ENCODE measurements around the gene TTN.
A peak's percentile ranks its signal among the peaks of the same experiment; 100 is the strongest.

The TTN gene

DNA sequence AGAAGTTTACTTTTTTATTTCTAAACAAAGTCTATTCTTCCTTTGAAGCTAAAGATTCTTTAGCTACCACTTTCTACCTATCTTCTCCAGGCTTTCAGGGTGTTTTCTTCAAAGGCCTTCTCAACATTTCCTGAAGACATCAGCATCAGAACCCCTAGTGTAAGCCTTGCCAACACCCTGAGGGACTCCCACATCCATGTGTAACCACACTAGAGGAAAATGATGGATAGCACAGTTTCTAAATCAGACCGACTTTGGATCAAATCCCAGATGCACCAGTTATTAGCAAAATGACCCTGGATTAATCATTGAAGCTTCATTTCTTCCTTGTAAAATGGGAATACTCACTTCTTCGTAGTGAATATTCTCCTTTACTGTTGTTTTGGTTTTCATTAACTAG is 4.7 kb upstream of the TTN start:
- H3K9me3 ChIP-seq (ENCODE audit: insufficient read depth, low read length): no peaks in the 10 kb centered on the region
- no peaks in the 10 kb centered on the region for H3K36me3 ChIP-seq (ENCODE audit: insufficient read depth, insufficient read length, low read length)
- no peaks in the 10 kb centered on the region for H3K27me3 ChIP-seq (ENCODE audit: insufficient read depth, insufficient read length)
- H3K9ac ChIP-seq (ENCODE audit: insufficient read length, low read depth): no peak overlapping the region
- no peak overlapping the region for H3K4me3 ChIP-seq (ENCODE audit: insufficient read length, low read depth)
- H3K4me1 ChIP-seq (ENCODE audit: insufficient read depth, insufficient read length): no peaks in the 10 kb centered on the region
- no peak for DNase-seq (ENCODE audit: low read depth, low spot score)
- TF ChIP-seq SUZ12 (IDR thresholded peaks at IDR 0.05; ENCODE audit: extremely low read depth, insufficient read depth, insufficient read length) (no peak), ZNF274 (IDR thresholded peaks at IDR 0.05; ENCODE audit: low read depth, low read length) (no peak), YY1 (IDR thresholded peaks at IDR 0.05; ENCODE audit: insufficient read depth, insufficient read length) (no peak)

DNA sequence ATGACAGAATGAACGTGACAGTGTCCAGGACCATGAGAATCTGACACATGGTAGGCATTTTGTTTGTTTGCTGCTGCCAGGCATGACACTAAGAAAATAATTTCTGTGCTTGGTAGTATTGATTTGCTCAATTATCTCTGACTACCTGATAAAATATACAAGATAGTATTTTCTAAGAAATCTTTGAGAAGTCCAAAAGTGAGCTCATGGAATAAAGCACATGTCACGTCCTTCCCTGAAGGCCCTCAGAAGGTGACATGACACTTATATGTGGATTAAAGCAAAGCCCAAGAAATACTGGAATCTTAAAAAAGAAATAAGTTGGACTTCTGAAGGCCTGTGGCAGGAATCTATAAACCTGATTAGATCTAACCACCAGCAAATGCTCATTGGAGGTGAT is 3.8 kb upstream of the TTN start:
- Histone ChIP-seq H3K4me3 (ENCODE audit: insufficient read length, low read depth) (no peak overlapping the region), H3K4me1 (ENCODE audit: insufficient read depth, insufficient read length) (no peaks in the 10 kb centered on the region), H3K36me3 (ENCODE audit: insufficient read depth, insufficient read length, low read length) (no peaks in the 10 kb centered on the region), H3K9ac (ENCODE audit: insufficient read length, low read depth) (no peak overlapping the region), H3K9me3 (ENCODE audit: insufficient read depth, low read length) (no peaks in the 10 kb centered on the region), H3K27me3 (ENCODE audit: insufficient read depth, insufficient read length) (no peaks in the 10 kb centered on the region)
- TF ChIP-seq SUZ12 (IDR thresholded peaks at IDR 0.05; ENCODE audit: extremely low read depth, insufficient read depth, insufficient read length): no peak
- no peak for TF ChIP-seq ZNF274 (IDR thresholded peaks at IDR 0.05; ENCODE audit: low read depth, low read length)
- TF ChIP-seq YY1 (IDR thresholded peaks at IDR 0.05; ENCODE audit: insufficient read depth, insufficient read length): no peak
- no peak for DNase-seq (ENCODE audit: low read depth, low spot score)

DNA sequence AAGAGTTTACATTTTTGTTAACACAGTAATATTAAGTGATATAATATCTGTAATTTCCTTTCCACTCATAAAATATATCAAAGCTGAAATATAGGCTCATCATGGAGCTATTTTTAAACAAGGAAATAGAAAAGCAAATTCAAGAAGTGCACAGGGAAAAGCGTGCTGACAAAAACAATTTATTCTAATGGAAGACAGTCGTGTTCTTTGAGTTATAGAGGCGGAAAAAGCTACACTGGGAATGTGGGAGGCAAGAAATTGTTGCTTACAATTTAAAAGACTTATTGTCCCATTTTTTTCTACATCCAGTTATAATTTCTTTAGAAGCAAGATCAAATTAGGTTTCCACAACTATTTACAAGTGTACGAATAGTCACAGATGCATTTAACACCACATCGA is 3.2 kb upstream of the TTN start:
- no peaks in the 10 kb centered on the region for H3K4me1 ChIP-seq (ENCODE audit: insufficient read depth, insufficient read length)
- H3K4me3 ChIP-seq (ENCODE audit: insufficient read length, low read depth): no peak overlapping the region
- H3K9ac ChIP-seq (ENCODE audit: insufficient read length, low read depth): no peak overlapping the region
- no peaks in the 10 kb centered on the region for H3K27me3 ChIP-seq (ENCODE audit: insufficient read depth, insufficient read length)
- H3K36me3 ChIP-seq (ENCODE audit: insufficient read depth, insufficient read length, low read length): no peaks in the 10 kb centered on the region
- no peak for DNase-seq (ENCODE audit: low read depth, low spot score)
- TF ChIP-seq YY1 (IDR thresholded peaks at IDR 0.05; ENCODE audit: insufficient read depth, insufficient read length): no peak
- TF ChIP-seq SUZ12 (IDR thresholded peaks at IDR 0.05; ENCODE audit: extremely low read depth, insufficient read depth, insufficient read length): no peak
- no peaks in the 10 kb centered on the region for H3K9me3 ChIP-seq (ENCODE audit: insufficient read depth, low read length)

DNA sequence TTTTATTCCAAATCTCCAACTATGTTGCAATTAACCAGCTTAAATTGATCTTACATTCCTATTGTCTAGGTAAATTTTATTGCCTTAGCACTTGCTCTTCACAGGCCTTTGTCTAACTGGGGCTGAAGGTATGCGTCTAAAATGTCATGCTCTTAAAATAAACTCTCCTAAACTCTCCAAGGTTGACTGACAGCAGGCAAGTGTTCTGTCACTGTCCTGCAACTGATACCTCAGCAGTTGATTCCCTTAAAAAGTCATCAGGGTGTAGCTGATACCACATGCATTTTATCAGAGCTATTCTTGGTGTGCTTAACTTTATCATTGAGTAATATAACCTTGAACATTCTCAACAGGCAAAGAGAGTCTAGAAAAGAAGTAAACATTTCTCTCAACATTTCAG is 680 bp downstream of the TTN start:
- Histone ChIP-seq H3K4me1 (ENCODE audit: insufficient read depth, insufficient read length) (no peaks in the 10 kb centered on the region), H3K4me3 (ENCODE audit: insufficient read length, low read depth) (no peak overlapping the region), H3K9ac (ENCODE audit: insufficient read length, low read depth) (no peak overlapping the region), H3K36me3 (ENCODE audit: insufficient read depth, insufficient read length, low read length) (no peaks in the 10 kb centered on the region), H3K27me3 (ENCODE audit: insufficient read depth, insufficient read length) (no peaks in the 10 kb centered on the region), H3K9me3 (ENCODE audit: insufficient read depth, low read length) (no peaks in the 10 kb centered on the region)
- no peak for DNase-seq (ENCODE audit: low read depth, low spot score)
- TF ChIP-seq YY1 (IDR thresholded peaks at IDR 0.05; ENCODE audit: insufficient read depth, insufficient read length): no peak

DNA sequence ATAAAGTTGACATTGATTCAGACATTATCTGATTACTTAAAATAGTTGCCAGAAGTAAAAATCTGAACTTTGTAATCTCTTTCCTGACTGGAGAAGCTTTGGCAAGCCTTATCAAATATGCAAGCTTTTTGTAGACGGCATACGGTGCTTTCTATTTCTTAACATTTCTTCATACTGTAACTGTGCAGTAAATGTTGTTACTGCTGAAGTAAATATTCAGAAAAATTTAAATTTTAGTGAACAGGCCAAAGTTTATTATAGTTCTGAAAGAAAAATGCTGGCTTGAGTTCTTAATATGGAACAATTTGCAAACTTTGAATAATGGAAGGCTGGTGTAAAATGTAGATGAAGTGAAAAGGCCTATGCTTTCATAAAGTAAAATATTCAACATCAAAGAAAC is 1.8 kb downstream of the TTN start:
- Histone ChIP-seq H3K4me3 (ENCODE audit: insufficient read length, low read depth) (no peak overlapping the region), H3K27me3 (ENCODE audit: insufficient read depth, insufficient read length) (no peaks in the 10 kb centered on the region), H3K9ac (ENCODE audit: insufficient read length, low read depth) (no peak overlapping the region), H3K36me3 (ENCODE audit: insufficient read depth, insufficient read length, low read length) (no peaks in the 10 kb centered on the region), H3K4me1 (ENCODE audit: insufficient read depth, insufficient read length) (no peaks in the 10 kb centered on the region), H3K9me3 (ENCODE audit: insufficient read depth, low read length) (no peaks in the 10 kb centered on the region)
- DNase-seq (ENCODE audit: low read depth, low spot score): no peak
- TF ChIP-seq SUZ12 (IDR thresholded peaks at IDR 0.05; ENCODE audit: extremely low read depth, insufficient read depth, insufficient read length) (no peak), YY1 (IDR thresholded peaks at IDR 0.05; ENCODE audit: insufficient read depth, insufficient read length) (no peak), ZNF274 (IDR thresholded peaks at IDR 0.05; ENCODE audit: low read depth, low read length) (no peak)

DNA sequence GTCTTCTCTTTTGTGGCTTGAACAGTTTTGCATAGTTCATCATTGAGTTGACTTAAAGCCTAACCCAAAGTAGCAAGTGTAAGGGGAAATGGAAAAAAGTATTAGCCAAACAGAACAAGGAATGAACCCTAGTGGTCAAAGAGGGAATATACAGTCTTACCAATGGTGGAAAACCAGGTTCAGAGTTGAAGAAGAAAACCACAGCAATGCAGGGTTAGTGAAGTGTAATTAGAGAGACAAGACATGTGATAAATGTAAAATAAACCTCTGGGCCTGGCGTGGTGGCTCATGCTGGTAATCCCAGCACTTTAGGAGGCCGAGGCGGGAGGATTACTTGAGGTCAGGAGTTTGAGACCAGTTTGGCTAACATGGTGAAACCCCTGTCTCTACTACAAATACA is 2.4 kb downstream of the TTN start:
- Histone ChIP-seq H3K9me3 (ENCODE audit: insufficient read depth, low read length) (no peaks in the 10 kb centered on the region), H3K9ac (ENCODE audit: insufficient read length, low read depth) (no peak overlapping the region), H3K36me3 (ENCODE audit: insufficient read depth, insufficient read length, low read length) (no peaks in the 10 kb centered on the region), H3K27me3 (ENCODE audit: insufficient read depth, insufficient read length) (no peaks in the 10 kb centered on the region), H3K4me3 (ENCODE audit: insufficient read length, low read depth) (no peak overlapping the region), H3K4me1 (ENCODE audit: insufficient read depth, insufficient read length) (no peaks in the 10 kb centered on the region)
- DNase-seq (ENCODE audit: low read depth, low spot score): peak; percentile 27
- no peak for TF ChIP-seq SUZ12 (IDR thresholded peaks at IDR 0.05; ENCODE audit: extremely low read depth, insufficient read depth, insufficient read length)
- TF ChIP-seq YY1 (IDR thresholded peaks at IDR 0.05; ENCODE audit: insufficient read depth, insufficient read length): no peak
- no peak for TF ChIP-seq ZNF274 (IDR thresholded peaks at IDR 0.05; ENCODE audit: low read depth, low read length)

DNA sequence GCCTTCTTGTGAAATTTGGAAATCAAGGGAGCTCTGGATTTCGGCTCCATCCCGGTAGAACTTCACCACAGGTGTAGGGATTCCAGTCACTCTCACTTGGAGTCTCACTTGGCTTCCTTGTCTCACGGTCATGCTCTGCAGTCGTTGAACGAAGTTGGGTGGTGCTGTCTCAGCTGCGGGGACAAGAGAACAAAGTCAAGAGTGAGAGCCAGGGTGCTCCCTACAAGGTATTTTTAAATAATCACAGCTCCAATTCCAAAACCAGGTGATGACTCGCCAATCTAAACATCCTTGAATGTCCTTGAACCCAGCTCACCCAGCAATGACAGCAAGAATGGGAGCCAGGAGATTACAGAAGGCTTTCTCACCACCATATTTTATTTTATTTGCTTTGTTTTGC is 6.7 kb downstream of the TTN start:
- H3K9ac ChIP-seq (ENCODE audit: insufficient read length, low read depth): no peak overlapping the region

DNA sequence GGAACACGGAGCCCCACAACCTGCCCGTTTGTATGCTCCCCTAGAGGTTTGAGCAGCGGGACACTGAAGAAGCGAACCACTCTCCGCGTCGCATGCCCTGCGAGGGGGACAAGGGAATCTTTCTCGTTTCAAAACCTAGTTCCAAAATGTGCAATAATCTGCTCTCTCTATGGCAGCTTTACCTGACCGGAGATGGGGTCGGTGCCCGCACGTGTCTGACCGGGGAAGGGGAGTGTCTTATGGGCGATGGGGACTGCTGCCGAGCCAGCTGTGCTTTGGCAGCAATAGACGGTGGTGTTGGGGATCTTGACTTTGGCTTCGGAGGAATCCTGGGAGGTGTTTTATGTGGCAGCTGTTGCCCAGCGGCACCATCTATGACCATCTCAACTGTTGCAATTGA is 7.9 kb downstream of the TTN start:
- no peak overlapping the region for H3K4me3 ChIP-seq (ENCODE audit: insufficient read length, low read depth)
- TF ChIP-seq YY1 (IDR thresholded peaks at IDR 0.05; ENCODE audit: insufficient read depth, insufficient read length): no peak
- no peak for TF ChIP-seq SUZ12 (IDR thresholded peaks at IDR 0.05; ENCODE audit: extremely low read depth, insufficient read depth, insufficient read length)
- TF ChIP-seq ZNF274 (IDR thresholded peaks at IDR 0.05; ENCODE audit: low read depth, low read length): no peak
- H3K9me3 ChIP-seq (ENCODE audit: insufficient read depth, low read length): no peaks in the 10 kb centered on the region
- no peak for DNase-seq (ENCODE audit: low read depth, low spot score)
- no peaks in the 10 kb centered on the region for H3K4me1 ChIP-seq (ENCODE audit: insufficient read depth, insufficient read length)
- no peaks in the 10 kb centered on the region for H3K36me3 ChIP-seq (ENCODE audit: insufficient read depth, insufficient read length, low read length)
- H3K27me3 ChIP-seq (ENCODE audit: insufficient read depth, insufficient read length): no peaks in the 10 kb centered on the region
- no peak overlapping the region for H3K9ac ChIP-seq (ENCODE audit: insufficient read length, low read depth)

More for the DNA sequence above, 6.7 kb downstream of the TTN start:
- Histone ChIP-seq H3K9me3 (ENCODE audit: insufficient read depth, low read length) (no peaks in the 10 kb centered on the region), H3K4me1 (ENCODE audit: insufficient read depth, insufficient read length) (no peaks in the 10 kb centered on the region), H3K4me3 (ENCODE audit: insufficient read length, low read depth) (no peak overlapping the region), H3K27me3 (ENCODE audit: insufficient read depth, insufficient read length) (no peaks in the 10 kb centered on the region), H3K36me3 (ENCODE audit: insufficient read depth, insufficient read length, low read length) (no peaks in the 10 kb centered on the region)
- TF ChIP-seq YY1 (IDR thresholded peaks at IDR 0.05; ENCODE audit: insufficient read depth, insufficient read length) (no peak), ZNF274 (IDR thresholded peaks at IDR 0.05; ENCODE audit: low read depth, low read length) (no peak), SUZ12 (IDR thresholded peaks at IDR 0.05; ENCODE audit: extremely low read depth, insufficient read depth, insufficient read length) (no peak)
- DNase-seq (ENCODE audit: low read depth, low spot score): no peak

All from NT2/D1 (cell line).